ENCODE data around the gene ARID2.
A peak's percentile ranks its signal among the peaks of the same experiment; 100 is the strongest.

ARID2 gene

DNA sequence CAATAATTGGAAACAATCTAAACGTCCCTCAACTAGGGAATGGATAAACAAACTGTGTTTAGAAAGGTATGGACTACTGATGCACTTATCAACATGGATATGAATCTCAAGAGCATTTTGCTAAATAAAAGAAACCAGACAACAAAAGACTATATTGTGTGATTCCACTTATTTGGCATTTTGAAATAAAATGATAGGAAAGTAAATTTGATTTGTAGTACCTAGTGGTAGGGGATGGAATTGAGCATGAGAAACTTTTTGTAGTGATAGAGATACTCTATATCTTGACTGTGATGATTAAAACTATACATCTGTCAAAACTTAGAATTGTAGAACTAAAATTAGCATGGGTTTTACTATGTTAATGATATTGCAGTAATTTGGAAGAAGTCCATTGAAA, 87.1 kb downstream of the ARID2 start:
- Mint-ChIP-seq H3K4me1 (no peaks in the 10 kb centered on the region), H3K27ac (no peak overlapping the region), H3K36me3 (peaks cover 10 to 29% of the 10 kb centered on the region in 2 donors), H3K27me3 (no peaks in the 10 kb centered on the region), H3K9me3 (no peaks in the 10 kb centered on the region), H3K4me3 (no peak overlapping the region)
- no peak for ATAC-seq (replicated peaks)
- no peak for DNase-seq

DNA sequence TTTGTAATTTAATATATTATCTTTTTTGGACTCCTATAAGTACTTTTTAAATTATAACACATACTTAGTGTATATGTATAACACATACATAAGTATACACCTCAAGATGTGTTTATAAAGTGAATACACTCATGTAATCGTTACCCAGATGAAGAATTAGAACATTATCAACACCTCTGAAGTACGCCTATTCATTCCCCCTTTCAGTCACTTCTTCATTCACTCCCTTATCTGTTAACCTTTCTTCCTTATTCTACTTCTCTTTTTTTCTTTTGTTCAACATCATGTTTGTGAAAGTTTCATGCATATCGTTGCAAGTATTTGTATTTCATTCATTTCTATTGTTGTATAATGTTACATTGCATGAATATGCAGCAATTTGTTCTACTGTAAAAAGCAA, 98.5 kb downstream of the ARID2 start:
- Mint-ChIP-seq H3K27me3 (no peaks in the 10 kb centered on the region), H3K4me3 (no peak overlapping the region), H3K9me3 (peaks cover 6 to 7% of the 10 kb centered on the region in 2 donors), H3K4me1 (peaks cover 7 to 12% of the 10 kb centered on the region in 2 donors), H3K36me3 (peaks cover 38 to 55% of the 10 kb centered on the region in 2 donors), H3K27ac (no peak overlapping the region)
- ATAC-seq (replicated peaks), result peak in 1 of 2 donors; percentile 27
- no peak for DNase-seq

GRCh38 chr12:45828402-45828801, 98.9 kb downstream of the ARID2 start:
- Mint-ChIP-seq H3K27me3 (no peaks in the 10 kb centered on the region), H3K9me3 (peaks cover 6 to 7% of the 10 kb centered on the region in 2 donors), H3K27ac (no peak overlapping the region), H3K4me3 (no peak overlapping the region), H3K36me3 (peaks cover 35 to 53% of the 10 kb centered on the region in 2 donors), H3K4me1 (peaks cover 7 to 12% of the 10 kb centered on the region in 2 donors)
- ATAC-seq (replicated peaks) (peak; percentile 48 to 66), DNase-seq (no peak)

- no peak overlapping the region for H3K4me3 Mint-ChIP-seq
- ATAC-seq (replicated peaks), result no peak
- H3K27me3 Mint-ChIP-seq, result no peaks in the 10 kb centered on the region
- no peak overlapping the region for H3K27ac Mint-ChIP-seq
- no peak for DNase-seq
- peaks cover 5 to 12% of the 10 kb centered on the region in 2 donors for H3K4me1 Mint-ChIP-seq
- H3K9me3 Mint-ChIP-seq, result peaks cover 6 to 12% of the 10 kb centered on the region in 2 donors
- H3K36me3 Mint-ChIP-seq, result peaks cover 38 to 56% of the 10 kb centered on the region in 2 donors
These were observed 102.1 kb downstream of the ARID2 start for GRCh38 chr12:45831590-45831989.

DNA sequence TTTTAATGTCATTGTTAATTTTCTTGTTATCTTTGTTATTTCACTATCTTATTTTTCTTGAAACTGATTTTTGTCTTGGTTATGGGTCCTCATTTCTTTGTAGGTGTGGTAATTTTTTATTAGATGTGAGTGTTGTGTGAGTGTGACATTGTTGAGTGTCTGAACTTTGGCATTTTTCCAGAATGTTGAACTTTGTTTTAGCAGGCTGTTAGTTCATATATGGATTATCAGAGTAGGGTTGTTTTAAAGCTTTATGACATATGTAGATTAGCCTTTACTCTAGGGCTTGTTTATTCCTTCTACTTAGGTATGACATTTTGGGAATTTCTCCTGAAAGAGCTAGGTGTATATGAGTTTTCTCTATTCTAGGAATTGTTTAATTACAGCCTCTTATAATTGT, 103.9 kb downstream of the ARID2 start:
- H3K4me1 Mint-ChIP-seq, result peaks cover 0 to 3% of the 10 kb centered on the region in 2 donors
- H3K27ac Mint-ChIP-seq, result no peak overlapping the region
- H3K36me3 Mint-ChIP-seq, result peaks cover 32 to 54% of the 10 kb centered on the region in 2 donors
- peaks cover 2 to 12% of the 10 kb centered on the region in 2 donors for H3K9me3 Mint-ChIP-seq
- no peak overlapping the region for H3K4me3 Mint-ChIP-seq
- no peaks in the 10 kb centered on the region for H3K27me3 Mint-ChIP-seq
- no peak for ATAC-seq (replicated peaks)
- DNase-seq, result no peak

DNA sequence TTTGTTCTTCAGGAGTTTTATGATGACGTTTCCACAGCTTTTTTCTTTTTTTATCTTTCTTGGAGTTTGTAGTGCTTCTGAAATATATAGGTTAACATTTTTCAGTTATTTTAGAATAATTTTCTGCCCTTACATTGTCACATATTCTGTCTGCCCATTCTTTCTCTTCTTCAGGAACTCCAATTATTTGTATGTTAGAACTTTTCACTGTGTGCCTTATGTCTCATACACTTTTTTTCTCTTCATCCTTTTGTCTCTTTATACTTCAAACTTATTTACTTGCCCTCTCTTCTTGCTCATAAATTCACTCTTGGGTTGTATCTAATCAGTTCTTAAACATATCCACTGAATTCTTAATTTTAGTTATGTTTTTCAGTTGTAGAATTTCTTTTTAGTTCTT, 105.3 kb downstream of the ARID2 start:
- H3K36me3 Mint-ChIP-seq, result peaks cover 31 to 59% of the 10 kb centered on the region in 2 donors
- H3K27me3 Mint-ChIP-seq, result no peaks in the 10 kb centered on the region
- DNase-seq, result no peak
- no peak overlapping the region for H3K27ac Mint-ChIP-seq
- no peak for ATAC-seq (replicated peaks)
- no peak overlapping the region for H3K4me3 Mint-ChIP-seq
- H3K9me3 Mint-ChIP-seq, result peaks cover 2 to 12% of the 10 kb centered on the region in 2 donors
- H3K4me1 Mint-ChIP-seq, result peaks cover 0 to 3% of the 10 kb centered on the region in 2 donors

- Mint-ChIP-seq H3K9me3 (peaks cover 0 to 2% of the 10 kb centered on the region in 2 donors), H3K36me3 (peaks cover 14 to 38% of the 10 kb centered on the region in 2 donors), H3K4me1 (no peaks in the 10 kb centered on the region), H3K4me3 (no peak overlapping the region), H3K27me3 (no peaks in the 10 kb centered on the region), H3K27ac (no peak overlapping the region)
- no peak for DNase-seq
- no peak for ATAC-seq (replicated peaks)
These were observed 110.4 kb downstream of the ARID2 start for GRCh38 chr12:45839917-45840316.

GRCh38 chr12:45849289-45849688, 119.8 kb downstream of the ARID2 start:
- DNase-seq (no peak), ATAC-seq (replicated peaks) (no peak)
- Mint-ChIP-seq H3K4me3 (no peak overlapping the region), H3K36me3 (peaks cover 33 to 59% of the 10 kb centered on the region in 2 donors), H3K9me3 (no peaks in the 10 kb centered on the region), H3K27me3 (no peaks in the 10 kb centered on the region), H3K27ac (no peak overlapping the region), H3K4me1 (no peaks in the 10 kb centered on the region)

- Mint-ChIP-seq H3K27ac (no peak overlapping the region), H3K4me3 (no peak overlapping the region), H3K36me3 (peaks cover 36 to 55% of the 10 kb centered on the region in 2 donors), H3K27me3 (no peaks in the 10 kb centered on the region), H3K4me1 (no peaks in the 10 kb centered on the region), H3K9me3 (no peaks in the 10 kb centered on the region)
- ATAC-seq (replicated peaks), result no peak
- no peak for DNase-seq
These were observed 120.8 kb downstream of the ARID2 start for GRCh38 chr12:45850302-45850701.

- no peak for ATAC-seq (replicated peaks)
- Mint-ChIP-seq H3K4me1 (no peaks in the 10 kb centered on the region), H3K27ac (no peak overlapping the region), H3K36me3 (peaks cover 35 to 54% of the 10 kb centered on the region in 2 donors), H3K4me3 (no peak overlapping the region), H3K27me3 (no peaks in the 10 kb centered on the region), H3K9me3 (no peaks in the 10 kb centered on the region)
- DNase-seq, result no peak
These were observed 123.0 kb downstream of the ARID2 start for GRCh38 chr12:45852508-45852907.

- no peaks in the 10 kb centered on the region for H3K27me3 Mint-ChIP-seq
- H3K9me3 Mint-ChIP-seq, result no peaks in the 10 kb centered on the region
- H3K27ac Mint-ChIP-seq, result no peak overlapping the region
- H3K4me3 Mint-ChIP-seq, result no peak overlapping the region
- no peak for DNase-seq
- peaks cover 31 to 51% of the 10 kb centered on the region in 2 donors for H3K36me3 Mint-ChIP-seq
- H3K4me1 Mint-ChIP-seq, result no peaks in the 10 kb centered on the region
- no peak for ATAC-seq (replicated peaks)
These were observed 124.0 kb downstream of the ARID2 start for GRCh38 chr12:45853550-45853949.

DNA sequence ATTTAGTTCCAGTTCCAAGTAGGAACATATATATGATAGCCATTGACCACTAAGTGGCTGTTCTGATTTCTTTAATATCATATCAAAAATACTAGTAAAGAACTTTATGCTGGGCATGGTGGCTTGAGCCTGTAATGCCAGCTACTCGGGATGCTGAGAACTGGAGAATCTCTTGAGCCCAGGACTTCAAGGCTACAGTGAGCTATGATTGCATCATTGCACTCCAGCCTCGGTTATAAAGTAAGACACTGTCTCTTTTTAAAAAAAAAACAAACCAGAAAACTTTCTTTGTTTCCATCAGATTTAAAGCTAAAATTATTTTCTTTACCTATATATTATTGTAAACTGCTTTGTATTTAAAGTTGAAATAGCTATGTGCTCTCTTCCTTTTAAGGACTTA, 133.8 kb downstream of the ARID2 start:
- Mint-ChIP-seq H3K4me3 (no peak overlapping the region), H3K27ac (no peak overlapping the region), H3K27me3 (no peaks in the 10 kb centered on the region), H3K36me3 (peaks cover 21 to 38% of the 10 kb centered on the region in 2 donors), H3K4me1 (no peaks in the 10 kb centered on the region), H3K9me3 (no peaks in the 10 kb centered on the region)
- ATAC-seq (replicated peaks), result no peak
- DNase-seq, result no peak

- Mint-ChIP-seq H3K4me3 (no peak overlapping the region), H3K36me3 (peaks cover 29 to 49% of the 10 kb centered on the region in 2 donors), H3K4me1 (peaks cover 0 to 11% of the 10 kb centered on the region in 2 donors)
These were observed 136.8 kb downstream of the ARID2 start for GRCh38 chr12:45866299-45866698.

GRCh38 chr12:45872446-45872845, 142.9 kb downstream of the ARID2 start:
- Mint-ChIP-seq H3K4me3 (no peak overlapping the region), H3K27ac (no peak overlapping the region), H3K9me3 (no peaks in the 10 kb centered on the region), H3K36me3 (peaks cover 49 to 68% of the 10 kb centered on the region in 2 donors), H3K27me3 (no peaks in the 10 kb centered on the region), H3K4me1 (peaks cover 1 to 21% of the 10 kb centered on the region in 2 donors)
- ATAC-seq (replicated peaks) (no peak), DNase-seq (no peak)

More at GRCh38 chr12:45866299-45866698, 136.8 kb downstream of the ARID2 start:
- no peak overlapping the region for H3K27ac Mint-ChIP-seq
- ATAC-seq (replicated peaks) (no peak), DNase-seq (no peak)
- H3K9me3 Mint-ChIP-seq, result no peaks in the 10 kb centered on the region
- H3K27me3 Mint-ChIP-seq, result no peaks in the 10 kb centered on the region

DNA sequence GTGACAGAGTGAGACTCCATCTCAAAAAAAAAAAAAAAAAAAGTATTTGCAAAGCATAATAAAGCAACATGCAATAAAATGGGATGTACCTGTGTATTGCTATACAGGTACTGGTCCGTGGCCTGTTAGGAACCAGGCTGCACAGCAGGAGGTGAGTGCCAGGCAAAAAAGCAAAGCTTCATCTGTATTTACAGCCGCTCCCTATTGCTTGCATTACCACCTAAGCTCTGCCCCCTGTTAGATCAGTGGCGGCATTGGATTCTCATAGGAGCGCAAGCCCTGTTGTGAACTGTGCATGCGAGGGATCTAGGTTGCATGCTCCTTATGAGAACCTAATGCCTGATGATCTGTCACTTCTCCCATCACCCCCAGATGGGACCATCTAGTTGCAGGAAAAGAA, 147.6 kb downstream of the ARID2 start:
- H3K27ac Mint-ChIP-seq, result no peak overlapping the region
- H3K4me1 Mint-ChIP-seq, result peaks cover 1 to 19% of the 10 kb centered on the region in 2 donors

More for the DNA sequence above, 147.6 kb downstream of the ARID2 start:
- DNase-seq, result no peak
- H3K36me3 Mint-ChIP-seq, result peaks cover 47 to 60% of the 10 kb centered on the region in 2 donors
- H3K4me3 Mint-ChIP-seq, result no peak overlapping the region
- no peaks in the 10 kb centered on the region for H3K27me3 Mint-ChIP-seq
- no peak for ATAC-seq (replicated peaks)
- peaks cover 0 to 1% of the 10 kb centered on the region in 2 donors for H3K9me3 Mint-ChIP-seq
